Sigmoid colon (tissue), 7 donors: ENCODE data around the gene PLEKHN1. TPM values are rescaled to one million over a fixed set of nuclear protein-coding genes. Genes with fewer than 3 reads are reported as not detected.
A peak's percentile ranks its signal among the peaks of the same experiment; 100 is the strongest.
"Not testable (repeated sequence)": the region's sequence is repeated elsewhere in the genome, so short reads cannot be mapped to it uniquely, and the experiment has no call there.

Experiments used
- DNase-seq: peaks from one replicate; pipeline ENCODE4 v3.0.0-alpha.2; 2019
- H3K27ac ChIP-seq, 4 donors: fragments of 200-600 bp; sonication (generic); one replicate each; pipeline ENCODE4 v1.5.1; 2016 to 2019; ENCODE audit warnings: mild to moderate bottlenecking in 1 of 4
- H3K27me3 ChIP-seq, 3 donors: fragments of 200-600 bp; sonication (generic); one replicate each; pipeline ENCODE4 v1.5.1; 2019; ENCODE audit warnings: mild to moderate bottlenecking in 1 of 3
- H3K36me3 ChIP-seq, 4 donors: fragments of 200-600 bp; sonication (generic); one replicate each; pipeline ENCODE4 v1.5.1; 2016 to 2019
- H3K4me1 ChIP-seq, 4 donors: fragments of 200-600 bp; sonication (generic); one replicate each; pipeline ENCODE4 v1.5.1; 2017 to 2019
- H3K4me3 ChIP-seq, 4 donors: fragments of 200-600 bp; sonication (generic); one replicate each; pipeline ENCODE4 v1.5.1; 2017 to 2019; ENCODE audit warnings: mild to moderate bottlenecking in 2 of 4, moderate library complexity in 1 of 4
- H3K9me3 ChIP-seq, 4 donors: fragments of 200-600 bp in 3 of 4; sonication (generic) in 3 of 4; one replicate each; pipeline versions ENCODE4 v1.5.1 to v1.6.1; 2013 to 2019
- CTCF ChIP-seq, 4 experiments: fragments of 450-650 bp in 3 of 4; fragments of 200-600 bp in 1 of 4; IDR thresholded peaks; one replicate each; pipeline ENCODE4 v1.5.1; 2016 to 2019; ENCODE audit warnings: antibody characterized with exemption in 4 of 4, mild to moderate bottlenecking in 3 of 4, moderate library complexity in 2 of 4
- EP300 ChIP-seq, 4 donors: sonication (generic); formaldehyde crosslinking; IDR thresholded peaks; one replicate each; pipeline ENCODE4 v1.6.1; 2017; ENCODE audit warnings: antibody characterized with exemption in 4 of 4
- POLR2A ChIP-seq, 2 donors: fragments of 450-650 bp; IDR thresholded peaks; one replicate each; pipeline ENCODE4 v1.6.1; 2016; ENCODE audit warnings: antibody characterized with exemption in 2 of 2, mild to moderate bottlenecking in 2 of 2, moderate library complexity in 2 of 2
- POLR2AphosphoS5 ChIP-seq, 4 donors: sonication (generic); formaldehyde crosslinking; IDR thresholded peaks; one replicate each; pipeline ENCODE4 v1.6.1; 2017; ENCODE audit warnings: antibody characterized with exemption in 4 of 4
- WGBS, 2 donors: extraction: QIAGEN DNeasy Blood & Tissue Kit; methylation state at CpG; one replicate each; pipeline ENCODE4 v1.1.7; 2013; 5-methylcytosine and 5-hydroxymethylcytosine counted together
- intact Hi-C: fragments of 100-400 bp; cut with DNase I; formaldehyde crosslinking; loops from one replicate; pipeline ENCODE4 v1.15.1; 2023
- polyA plus RNA-seq, 3 donors: library from polyadenylated mRNA; stranded (reverse); fragments of 200-250 nt; gene quantifications; one replicate each; pipeline ENCODE4 v1.2.3, GENCODE V29; 2013
- total RNA-seq, 4 donors: library from RNA; depleted of rRNA; stranded (reverse); fragments of >200 nt; gene quantifications; one replicate each; pipeline ENCODE4 v1.1.0, GENCODE V29; 2016
- donor health status: healthy with polysubstance abuse.
- donor health status: Bipolar disorder and iron deficiency.
- donor health status: healthy.

Gene PLEKHN1
- total and polyA plus RNA-seq, 7 donors = 0.46 to 1.5 TPM; not detected in 5

GRCh38 chr1:983798-984475 is 17.7 kb downstream of the PLEKHN1 start:
- no peaks in the 10 kb centered on the region for H3K36me3 ChIP-seq
- peaks cover 0 to 6% (median 3%) of the 10 kb centered on the region in 4 donors for H3K4me1 ChIP-seq
- WGBS, 2 donors = 16 to 20% methylated on average over 29 of the region's 29 CpGs
- H3K9me3 ChIP-seq = no peaks in the 10 kb centered on the region
- TF ChIP-seq EP300 (IDR thresholded peaks at IDR 0.05) = no peak
- TF ChIP-seq CTCF (IDR thresholded peaks at IDR 0.05) = peak; percentile 48 to 98 (median 58)
- peak; percentile 71 for DNase-seq
- H3K27me3 ChIP-seq = peaks cover 0 to 32% (median 13%) of the 10 kb centered on the region in 3 donors
- H3K27ac ChIP-seq = no peak overlapping the region
- H3K4me3 ChIP-seq = no peak overlapping the region
- intact Hi-C loops = loop anchor here (2.0 kb wide), 1 partner anchor 79 kb away; no protein-coding TSS in a partner anchor

- Histone ChIP-seq H3K4me3 (no peak overlapping the region), H3K9me3 (no peaks in the 10 kb centered on the region), H3K27ac (no peak overlapping the region), H3K27me3 (peaks cover 0 to 32% (median 13%) of the 10 kb centered on the region in 3 donors), H3K4me1 (peaks cover 0 to 6% (median 3%) of the 10 kb centered on the region in 4 donors), H3K36me3 (no peaks in the 10 kb centered on the region)
- DNase-seq = no peak
- WGBS, 2 donors = 33 to 52% methylated on average over 12 of the region's 12 CpGs
- TF ChIP-seq POLR2A (IDR thresholded peaks at IDR 0.05) = no peak
- no peak for TF ChIP-seq EP300 (IDR thresholded peaks at IDR 0.05)
- no peak for TF ChIP-seq POLR2AphosphoS5 (IDR thresholded peaks at IDR 0.05)
- TF ChIP-seq CTCF (IDR thresholded peaks at IDR 0.05) = no peak
- intact Hi-C loops = loop anchor here (2.0 kb wide), 1 partner anchor 78 kb away; no protein-coding TSS in a partner anchor
Observed at GRCh38 chr1:984476-984814, 18.2 kb downstream of the PLEKHN1 start.

GRCh38 chr1:985126-985525 is 18.8 kb downstream of the PLEKHN1 start:
- no peak for DNase-seq
- no peak overlapping the region for H3K27ac ChIP-seq
- intact Hi-C loops = loop anchor here (2.0 kb wide), 1 partner anchor 78 kb away; no protein-coding TSS in a partner anchor
- H3K9me3 ChIP-seq = no peaks in the 10 kb centered on the region
- H3K4me3 ChIP-seq = no peak overlapping the region
- no peak for TF ChIP-seq EP300 (IDR thresholded peaks at IDR 0.05)
- TF ChIP-seq POLR2AphosphoS5 (IDR thresholded peaks at IDR 0.05) = no peak
- no peak for TF ChIP-seq CTCF (IDR thresholded peaks at IDR 0.05)
- no peak for TF ChIP-seq POLR2A (IDR thresholded peaks at IDR 0.05)
- H3K4me1 ChIP-seq = peaks cover 0 to 6% (median 3%) of the 10 kb centered on the region in 4 donors
- 69 to 76% methylated on average over 13 of the region's 13 CpGs for WGBS, 2 donors
- peaks cover 0 to 32% (median 13%) of the 10 kb centered on the region in 3 donors for H3K27me3 ChIP-seq
- no peaks in the 10 kb centered on the region for H3K36me3 ChIP-seq

GRCh38 chr1:988061-988460 is 21.8 kb downstream of the PLEKHN1 start:
- DNase-seq, H3K4me3 ChIP-seq, H3K36me3 ChIP-seq, H3K27ac ChIP-seq, H3K9me3 ChIP-seq, H3K4me1 ChIP-seq, intact Hi-C loops: not testable (repeated sequence)
- WGBS, 2 donors = 84 to 85% methylated on average over 5 of the region's 5 CpGs
- H3K27me3 ChIP-seq = peaks cover 0 to 18% (median 13%) of the 10 kb centered on the region in 3 donors

GRCh38 chr1:991275-991674 is 25.0 kb downstream of the PLEKHN1 start:
- H3K9me3 ChIP-seq, H3K36me3 ChIP-seq, DNase-seq, intact Hi-C loops, H3K4me1 ChIP-seq, H3K27me3 ChIP-seq, H3K27ac ChIP-seq, H3K4me3 ChIP-seq: not testable (repeated sequence)
- WGBS, 2 donors = 85 to 89% methylated on average over 6 of the region's 6 CpGs

- DNase-seq = no peak
- Histone ChIP-seq H3K4me3 (no peak overlapping the region), H3K9me3 (peaks cover 0 to 5% (median 3%) of the 10 kb centered on the region in 4 donors), H3K27me3 (no peaks in the 10 kb centered on the region), H3K27ac (no peak overlapping the region), H3K4me1 (no peaks in the 10 kb centered on the region), H3K36me3 (no peaks in the 10 kb centered on the region)
- intact Hi-C loops = no loop called here
- WGBS, 2 donors = 95 to 98% methylated on average over 10 of the region's 10 CpGs
- no peak for TF ChIP-seq EP300 (IDR thresholded peaks at IDR 0.05)
- no peak for TF ChIP-seq POLR2A (IDR thresholded peaks at IDR 0.05)
- TF ChIP-seq CTCF (IDR thresholded peaks at IDR 0.05) = no peak
- TF ChIP-seq POLR2AphosphoS5 (IDR thresholded peaks at IDR 0.05) = no peak
Observed at GRCh38 chr1:991895-992294, 25.6 kb downstream of the PLEKHN1 start.
